Mesenchymal stem cell (in vitro differentiated cells and primary cell): ENCODE measurements around the gene TLCD1.
A peak's percentile ranks its signal among the peaks of the same experiment; 100 is the strongest.

Source experiments
- DNase-seq: peaks from one replicate; pipeline ENCODE4 v3.0.0-alpha.2; 2013
- H2AFZ ChIP-seq: one replicate; pipeline ENCODE4 v1.6.1; 2013; ENCODE audit warnings: low read depth, mild to moderate bottlenecking, control low read depth, inconsistent platforms, low read length, moderate library complexity
- H2AK5ac ChIP-seq: 2 replicates; pipeline ENCODE4 v1.6.1; 2013; ENCODE audit warnings: low read length, moderate library complexity, mild to moderate bottlenecking, inconsistent platforms; ENCODE audit not compliant: severe bottlenecking
- H2BK120ac ChIP-seq: one replicate; pipeline ENCODE4 v1.6.1; 2013; ENCODE audit warnings: low read depth, mild to moderate bottlenecking, inconsistent platforms, low read length, moderate library complexity
- H2BK12ac ChIP-seq, 2 experiments: one replicate each; pipeline ENCODE4 v1.6.1; 2013; ENCODE audit warnings: inconsistent platforms in 2 of 2, low read length in 2 of 2, mild to moderate bottlenecking in 2 of 2, moderate library complexity in 2 of 2, control low read depth in 1 of 2
- H2BK15ac ChIP-seq: one replicate; pipeline ENCODE4 v1.6.1; 2013; ENCODE audit warnings: mild to moderate bottlenecking, low read depth, inconsistent platforms; ENCODE audit not compliant: poor library complexity, severe bottlenecking
- H2BK5ac ChIP-seq: 2 replicates; pipeline ENCODE4 v1.6.1; 2013; ENCODE audit warnings: low read depth, mild to moderate bottlenecking, low read length, control low read depth, inconsistent platforms; ENCODE audit not compliant: poor library complexity, severe bottlenecking
- H3K14ac ChIP-seq, 2 experiments: one replicate each; pipeline ENCODE4 v1.6.1; 2013; ENCODE audit warnings: inconsistent platforms in 2 of 2, low read length in 2 of 2, control low read depth in 1 of 2, mild to moderate bottlenecking in 1 of 2, moderate library complexity in 1 of 2
- H3K18ac ChIP-seq, 2 experiments: one replicate each; pipeline ENCODE4 v1.6.1; 2013; ENCODE audit warnings: inconsistent platforms in 2 of 2, low read length in 2 of 2, control low read depth in 1 of 2, low read depth in 1 of 2, mild to moderate bottlenecking in 1 of 2
- H3K23ac ChIP-seq, 2 experiments: one replicate each; pipeline ENCODE4 v1.6.1; 2013; ENCODE audit warnings: inconsistent platforms in 2 of 2, low read length in 2 of 2, mild to moderate bottlenecking in 2 of 2, moderate library complexity in 2 of 2, control low read depth in 1 of 2
- H3K27ac ChIP-seq: 2 replicates; pipeline ENCODE4 v1.5.1; 2013; ENCODE audit warnings: mild to moderate bottlenecking, moderate library complexity, low read length, control low read depth, inconsistent platforms; ENCODE audit not compliant: poor library complexity, severe bottlenecking
- H3K27me3 ChIP-seq, 2 experiments: 2 replicates each; pipeline versions ENCODE4 v1.6.1 to v1.7.0; 2013; ENCODE audit warnings: low read length in 2 of 2, mild to moderate bottlenecking in 2 of 2, moderate library complexity in 2 of 2, control low read depth in 1 of 2, inconsistent platforms in 1 of 2; ENCODE audit not compliant: control insufficient read depth in 1 of 2, insufficient read depth in 1 of 2
- H3K36me3 ChIP-seq, 2 experiments: 2 replicates each; pipeline versions ENCODE4 v1.6.1 to v1.7.0; 2013; ENCODE audit warnings: low read length in 2 of 2, control low read depth in 1 of 2, inconsistent platforms in 1 of 2, low read depth in 1 of 2, mild to moderate bottlenecking in 1 of 2; ENCODE audit not compliant: insufficient read depth in 2 of 2, control insufficient read depth in 1 of 2
- H3K4ac ChIP-seq, 2 experiments: one replicate each; pipeline ENCODE4 v1.6.1; 2013; ENCODE audit warnings: inconsistent platforms in 2 of 2, low read length in 2 of 2, mild to moderate bottlenecking in 2 of 2, moderate library complexity in 2 of 2, control low read depth in 1 of 2, low read depth in 1 of 2
- H3K4me1 ChIP-seq: 2 replicates; pipeline ENCODE4 v1.6.1; 2013; ENCODE audit warnings: low read depth, low read length, control low read depth; ENCODE audit not compliant: control insufficient read depth, insufficient read depth
- H3K4me2 ChIP-seq: 2 replicates; pipeline ENCODE4 v1.6.1; 2013; ENCODE audit warnings: low read length, mild to moderate bottlenecking, inconsistent platforms; ENCODE audit not compliant: poor library complexity, severe bottlenecking
- H3K4me3 ChIP-seq, 2 experiments: 2 replicates each; pipeline versions ENCODE4 v1.5.1 to v1.7.0; 2013; ENCODE audit warnings: low read length in 2 of 2, mild to moderate bottlenecking in 2 of 2, control low read depth in 1 of 2, low read depth in 1 of 2; ENCODE audit not compliant: insufficient read depth in 1 of 2
- H3K79me1 ChIP-seq: replicated peaks from 2 replicates; pipeline ENCODE4 v1.6.1; 2013; ENCODE audit warnings: mild to moderate bottlenecking, control low read depth, low read length, inconsistent platforms; ENCODE audit not compliant: poor library complexity, severe bottlenecking
- H3K9ac ChIP-seq: 2 replicates; pipeline ENCODE4 v1.7.0; 2013; ENCODE audit warnings: mild to moderate bottlenecking, low read length, moderate library complexity
- H3K9me3 ChIP-seq: 2 replicates; pipeline ENCODE4 v1.7.0; 2013; ENCODE audit warnings: mild to moderate bottlenecking, low read length; ENCODE audit not compliant: control insufficient read depth
- H4K8ac ChIP-seq: one replicate; pipeline ENCODE4 v1.6.1; 2013; ENCODE audit warnings: inconsistent platforms, mild to moderate bottlenecking, low read length, moderate library complexity
- H4K91ac ChIP-seq: one replicate; pipeline ENCODE4 v1.6.1; 2013; ENCODE audit warnings: mild to moderate bottlenecking, low read length, inconsistent platforms
- WGBS: methylation state at CpG from one replicate; pipeline ENCODE4 v1.1.7; 2013; ENCODE audit warnings: mixed read lengths; 5-methylcytosine and 5-hydroxymethylcytosine counted together

TLCD1 gene

GRCh38 chr17:28758411-28759121 lies 32.5 kb upstream of the TLCD1 start:
- DNase-seq = no peak
- Histone ChIP-seq H2AK5ac (no peak overlapping the region), H3K4me2 (no peak overlapping the region), H3K4ac (no peak overlapping the region), H3K27ac (no peak overlapping the region), H2BK12ac (no peak overlapping the region), H2AFZ (no peak overlapping the region), H3K27me3 (no peaks in the 10 kb centered on the region), H3K79me1 (peaks cover 30% of the 10 kb centered on the region), H3K18ac (no peak overlapping the region), H2BK15ac (no peak overlapping the region), H3K4me3 (no peak overlapping the region), H2BK120ac (no peak overlapping the region), H3K36me3 (peaks cover 26 to 61% of the 10 kb centered on the region in 2 experiments), H3K9ac (no peak overlapping the region), H3K23ac (no peak overlapping the region), H4K91ac (no peak overlapping the region), H3K4me1 (peaks cover 20% of the 10 kb centered on the region), H2BK5ac (no peak overlapping the region), H4K8ac (no peak overlapping the region), H3K9me3 (no peaks in the 10 kb centered on the region), H3K14ac (no peak overlapping the region)
- 98% methylated on average over 32 of the region's 32 CpGs for WGBS

- H3K79me1 ChIP-seq = peaks cover 30% of the 10 kb centered on the region
- no peak overlapping the region for H3K27ac ChIP-seq
- no peak overlapping the region for H4K8ac ChIP-seq
- no peak for DNase-seq
- no peaks in the 10 kb centered on the region for H3K9me3 ChIP-seq
- H3K27me3 ChIP-seq = no peaks in the 10 kb centered on the region
- H2BK15ac ChIP-seq = no peak overlapping the region
- H4K91ac ChIP-seq = no peak overlapping the region
- H3K4me2 ChIP-seq = no peak overlapping the region
- peaks cover 16% of the 10 kb centered on the region for H3K4me1 ChIP-seq
- WGBS = 90% methylated on average over 4 of the region's 5 CpGs
- no peak overlapping the region for H3K4me3 ChIP-seq
- H3K36me3 ChIP-seq = peaks cover 42 to 58% of the 10 kb centered on the region in 2 experiments
- no peak overlapping the region for H2AK5ac ChIP-seq
- H2BK12ac ChIP-seq = no peak overlapping the region
- H3K14ac ChIP-seq = no peak overlapping the region
- H3K18ac ChIP-seq = no peak overlapping the region
- H3K9ac ChIP-seq = no peak overlapping the region
- H2AFZ ChIP-seq = no peak overlapping the region
- no peak overlapping the region for H2BK5ac ChIP-seq
- H2BK120ac ChIP-seq = no peak overlapping the region
- no peak overlapping the region for H3K23ac ChIP-seq
- H3K4ac ChIP-seq = no peak overlapping the region
These were observed 30.2 kb upstream of the TLCD1 start for GRCh38 chr17:28756049-28756804.

GRCh38 chr17:28755486-28755885 lies 29.5 kb upstream of the TLCD1 start:
- Histone ChIP-seq H3K4me1 (peaks cover 11% of the 10 kb centered on the region), H2AK5ac (no peak overlapping the region), H3K4ac (no peak overlapping the region), H2AFZ (no peak overlapping the region), H2BK5ac (no peak overlapping the region), H3K9ac (no peak overlapping the region), H3K4me2 (peak overlapping the region; percentile 17), H4K8ac (no peak overlapping the region), H3K36me3 (peaks cover 50 to 65% of the 10 kb centered on the region in 2 experiments), H2BK12ac (no peak overlapping the region), H3K23ac (no peak overlapping the region), H2BK120ac (no peak overlapping the region), H3K27me3 (no peaks in the 10 kb centered on the region), H3K14ac (no peak overlapping the region), H3K9me3 (no peaks in the 10 kb centered on the region), H3K18ac (no peak overlapping the region), H3K4me3 (no peak overlapping the region), H3K79me1 (peaks cover 33% of the 10 kb centered on the region), H4K91ac (no peak overlapping the region), H2BK15ac (no peak overlapping the region), H3K27ac (no peak overlapping the region)
- WGBS = 29% methylated on average over 5 of the region's 7 CpGs
- DNase-seq = peak; percentile 58

- H3K4me2 ChIP-seq = no peak overlapping the region
- H3K9ac ChIP-seq = no peak overlapping the region
- H3K27ac ChIP-seq = no peak overlapping the region
- 94% methylated on average over 9 of the region's 10 CpGs for WGBS
- H3K27me3 ChIP-seq = no peaks in the 10 kb centered on the region
- no peaks in the 10 kb centered on the region for H3K9me3 ChIP-seq
- H4K91ac ChIP-seq = no peak overlapping the region
- H3K79me1 ChIP-seq = peaks cover 14% of the 10 kb centered on the region
- H3K18ac ChIP-seq = no peak overlapping the region
- H3K36me3 ChIP-seq = peaks cover 58 to 66% of the 10 kb centered on the region in 2 experiments
- H3K4ac ChIP-seq = no peak overlapping the region
- no peak overlapping the region for H2AFZ ChIP-seq
- no peak overlapping the region for H4K8ac ChIP-seq
- H2BK15ac ChIP-seq = no peak overlapping the region
- no peak overlapping the region for H2BK5ac ChIP-seq
- no peak for DNase-seq
- H3K4me1 ChIP-seq = peaks cover 37% of the 10 kb centered on the region
- no peak overlapping the region for H2AK5ac ChIP-seq
- no peak overlapping the region for H2BK12ac ChIP-seq
- H3K23ac ChIP-seq = no peak overlapping the region
- H3K14ac ChIP-seq = no peak overlapping the region
- H3K4me3 ChIP-seq = no peak overlapping the region
- no peak overlapping the region for H2BK120ac ChIP-seq
These were observed 25.8 kb upstream of the TLCD1 start for GRCh38 chr17:28751600-28752366.
